Right lobe of liver (tissue), 4 donors: ENCODE measurements around the gene NUDT1.

Experiments used
- CTCF ChIP-seq, 4 donors: fragments of 200-600 bp in 3 of 4; fragments of 450-650 bp in 1 of 4; IDR thresholded peaks; one replicate each; pipeline versions ENCODE4 v1.5.1 to v1.8.0; 2016 to 2022; ENCODE audit warnings: antibody characterized with exemption in 4 of 4, mild to moderate bottlenecking in 2 of 4
- POLR2A ChIP-seq: fragments of 450-650 bp; IDR thresholded peaks from one replicate; pipeline ENCODE4 v1.6.1; 2017; ENCODE audit warnings: antibody characterized with exemption, mild to moderate bottlenecking
- donor health status: DM: no; HTN: no; CAD: no.
- donor health status: DM: no; HTN: no; CAD: no.
- donor health status: DM: no; HTN: yes; CAD: no.

GRCh38 chr7:2192831-2193534 is 49.0 kb upstream of the NUDT1 start:
- TF ChIP-seq CTCF (IDR thresholded peaks at IDR 0.05) (no peak), POLR2A (no peak)
